PC-3 (cell line): ENCODE results near the gene AKAP6. TPM values are rescaled to one million over a fixed set of nuclear protein-coding genes. Genes with fewer than 3 reads are reported as not detected.

Experiments used
- ATAC-seq: fragments of 200-7000 bp; cut with Tn5 transposase; 2 replicates; pipeline ENCODE4 v1.9.1; 2020; ENCODE audit warnings: mild to moderate bottlenecking, moderate library complexity
- BruUV-seq: library from RNA; stranded (reverse); fragments of 400-500 nt; replicated peaks from 2 replicates; lab custom pipeline; 2021; lab: Mats Ljungman, UMichigan
- CTCF ChIA-PET: fragments of 300-600 bp; sonication (Branson Sonifier 250); formaldehyde crosslinking; loops from one replicate; lab custom pipeline; 2022; ENCODE audit warnings: antibody characterized with exemption; lab: Charles Lee
- POLR2A ChIA-PET: fragments of 300-600 bp; sonication (Branson Sonifier 250); formaldehyde crosslinking; loops from one replicate; lab custom pipeline; 2022; ENCODE audit warnings: antibody characterized with exemption; ENCODE audit not compliant: unreplicated experiment; lab: Charles Lee
- DNase-seq: peaks from one replicate; pipeline ENCODE4 v3.0.0-alpha.2; 2015
- H2AFZ ChIP-seq: fragments of 300-600 bp; sonication (generic); 2 replicates; pipeline ENCODE4 v1.6.0; 2016; ENCODE audit warnings: antibody characterized with exemption, low read length
- H3F3A ChIP-seq: fragments of 300-600 bp; sonication (generic); one replicate; pipeline ENCODE4 v1.6.0; 2017; ENCODE audit warnings: antibody characterized with exemption, low read length, control low read depth, mild to moderate bottlenecking; ENCODE audit not compliant: unreplicated experiment
- H3K27ac ChIP-seq: fragments of 300-600 bp; sonication (generic); 2 replicates; pipeline ENCODE4 v1.5.1; 2016; ENCODE audit warnings: mild to moderate bottlenecking, low read length
- H3K27me3 ChIP-seq: fragments of 300-600 bp; sonication (generic); 2 replicates; pipeline ENCODE4 v1.6.1; 2016; ENCODE audit warnings: low read length, mixed read lengths
- H3K36me3 ChIP-seq: fragments of 300-600 bp; sonication (generic); 2 replicates; pipeline ENCODE4 v1.6.1; 2016; ENCODE audit warnings: low read depth, mixed run types, low read length, mixed read lengths
- H3K4me1 ChIP-seq: fragments of 300-600 bp; sonication (generic); 2 replicates; pipeline ENCODE4 v1.5.1; 2016; ENCODE audit warnings: low read length; ENCODE audit not compliant: insufficient read depth
- H3K4me2 ChIP-seq: fragments of 300-600 bp; sonication (generic); 2 replicates; pipeline ENCODE4 v1.6.0; 2016; ENCODE audit warnings: low read length
- H3K4me3 ChIP-seq: fragments of 300-600 bp; sonication (generic); 2 replicates; pipeline ENCODE4 v1.5.1; 2016; ENCODE audit warnings: mild to moderate bottlenecking, low read length, mixed read lengths
- H3K79me2 ChIP-seq: fragments of 300-600 bp; sonication (generic); 2 replicates; pipeline ENCODE4 v1.6.1; 2017; ENCODE audit warnings: low read length, mixed read lengths
- H3K9ac ChIP-seq: fragments of 300-600 bp; sonication (generic); 2 replicates; pipeline ENCODE4 v1.6.0; 2016; ENCODE audit warnings: mild to moderate bottlenecking, low read length
- H3K9me2 ChIP-seq: fragments of 300-600 bp; sonication (generic); replicated peaks from 2 replicates; pipeline ENCODE4 v1.6.1; 2016; ENCODE audit warnings: mixed run types, low read length, mixed read lengths
- H3K9me3 ChIP-seq: fragments of 300-600 bp; sonication (generic); 2 replicates; pipeline ENCODE4 v1.6.1; 2016; ENCODE audit warnings: low read length, mixed read lengths
- H4K20me1 ChIP-seq: fragments of 300-600 bp; sonication (generic); 2 replicates; pipeline ENCODE4 v1.6.1; 2016; ENCODE audit warnings: low read length, mixed read lengths
- EZH2 ChIP-seq: fragments of 300-600 bp; sonication (generic); IDR thresholded peaks from one replicate; pipeline ENCODE4 v1.6.1; 2017; ENCODE audit warnings: antibody characterized with exemption, mild to moderate bottlenecking, low read length; ENCODE audit not compliant: unreplicated experiment
- EZH2phosphoT487 ChIP-seq: fragments of 300-600 bp; sonication (generic); IDR thresholded peaks from 2 replicates; pipeline ENCODE4 v1.6.1; 2018; ENCODE audit warnings: mild to moderate bottlenecking, antibody characterized with exemption, low read length, borderline replicate concordance
- intact Hi-C: fragments of 100-400 bp; cut with micrococcal nuclease; formaldehyde crosslinking; loops from 2 replicates; pipeline ENCODE4 v1.9.0; 2023
- total RNA-seq: library from RNA; depleted of rRNA; stranded (reverse); fragments of >200 nt; gene quantifications from 2 replicates; pipeline ENCODE4 v1.2.3, GENCODE V29; 2014
- TF ChIP-seq, protein P1 (sequence below): fragments of 300-600 bp; sonication (generic); conservative IDR thresholded peaks from 2 replicates; pipeline ENCODE4 v1.5.1; 2017; ENCODE audit warnings: antibody characterized with exemption, low read depth, mild to moderate bottlenecking, low read length

The AKAP6 gene
- total RNA-seq, 1 experiment from 2014 or later, result 1.5 TPM

DNA sequence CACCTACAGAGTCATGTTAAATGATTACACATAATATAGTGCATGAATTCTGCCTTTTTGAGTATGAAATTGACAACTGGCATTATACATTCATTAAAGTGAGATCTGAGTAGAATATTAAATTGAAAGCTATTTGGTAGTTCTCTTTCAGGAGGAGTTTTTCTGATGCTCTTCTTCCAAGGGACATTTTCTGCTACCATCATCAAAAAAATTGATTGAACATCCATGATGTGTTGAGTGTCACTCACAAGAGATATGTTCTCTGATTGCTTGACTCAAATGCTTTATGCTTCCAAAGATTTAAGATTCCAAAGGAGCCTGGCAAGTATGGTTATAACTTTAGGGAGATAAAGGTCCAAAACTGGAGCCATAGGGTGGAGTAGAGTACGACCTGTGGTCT, 64.9 kb downstream of the AKAP6 start:
- Histone ChIP-seq H3F3A (peaks cover 6% of the 10 kb centered on the region), H3K9me3 (no peaks in the 10 kb centered on the region), H4K20me1 (no peaks in the 10 kb centered on the region), H3K4me3 (no peak overlapping the region), H2AFZ (no peak overlapping the region), H3K4me1 (peaks cover 23% of the 10 kb centered on the region), H3K9me2 (no peaks in the 10 kb centered on the region), H3K27ac (no peak overlapping the region), H3K9ac (no peak overlapping the region), H3K27me3 (no peaks in the 10 kb centered on the region), H3K4me2 (no peak overlapping the region), H3K36me3 (no peaks in the 10 kb centered on the region), H3K79me2 (no peaks in the 10 kb centered on the region)
- DNase-seq, result no peak
- intact Hi-C loops, result no loop called here
- TF ChIP-seq EZH2, result no peak
- no TSS peak for BruUV-seq
- no peak for ATAC-seq
- ChIA-PET POLR2A (no interaction called here), CTCF (no interaction called here)

DNA sequence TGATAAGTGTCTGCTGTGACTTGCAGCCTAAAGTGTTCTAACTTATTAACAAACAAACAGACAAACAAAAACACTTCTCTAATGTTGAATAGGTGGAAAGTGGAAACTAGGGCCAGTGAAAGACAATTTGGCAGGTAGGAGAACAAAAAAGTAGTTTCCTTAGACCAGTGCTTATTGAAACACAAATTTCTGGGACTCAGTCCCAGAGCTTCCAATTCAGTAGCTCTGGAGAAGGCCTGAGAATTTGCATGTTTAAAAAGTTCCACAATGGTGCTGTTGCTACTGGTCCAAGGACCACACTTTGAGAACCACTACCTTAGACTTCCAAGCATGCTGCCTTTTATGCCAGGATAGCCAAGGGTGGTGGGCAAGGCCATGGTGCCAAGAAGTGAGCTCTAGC, 67.8 kb downstream of the AKAP6 start:
- H3K4me2 ChIP-seq, result no peak overlapping the region
- H3K27me3 ChIP-seq, result no peaks in the 10 kb centered on the region
- ChIA-PET CTCF (no interaction called here), POLR2A (no interaction called here)
- BruUV-seq, result no TSS peak
- no peaks in the 10 kb centered on the region for H3K9me3 ChIP-seq
- intact Hi-C loops, result loop anchor here (5.0 kb wide), 1 partner anchor 140 kb away; no protein-coding TSS in a partner anchor
- no peak overlapping the region for H3K4me3 ChIP-seq
- H3K27ac ChIP-seq, result no peak overlapping the region
- no peak overlapping the region for H3K9ac ChIP-seq
- DNase-seq (no peak), ATAC-seq (no peak)
- no peaks in the 10 kb centered on the region for H3K79me2 ChIP-seq
- no peak overlapping the region for H2AFZ ChIP-seq
- H3F3A ChIP-seq, result peaks cover 6% of the 10 kb centered on the region
- peaks cover 37% of the 10 kb centered on the region for H3K4me1 ChIP-seq
- TF ChIP-seq, protein P1, sequence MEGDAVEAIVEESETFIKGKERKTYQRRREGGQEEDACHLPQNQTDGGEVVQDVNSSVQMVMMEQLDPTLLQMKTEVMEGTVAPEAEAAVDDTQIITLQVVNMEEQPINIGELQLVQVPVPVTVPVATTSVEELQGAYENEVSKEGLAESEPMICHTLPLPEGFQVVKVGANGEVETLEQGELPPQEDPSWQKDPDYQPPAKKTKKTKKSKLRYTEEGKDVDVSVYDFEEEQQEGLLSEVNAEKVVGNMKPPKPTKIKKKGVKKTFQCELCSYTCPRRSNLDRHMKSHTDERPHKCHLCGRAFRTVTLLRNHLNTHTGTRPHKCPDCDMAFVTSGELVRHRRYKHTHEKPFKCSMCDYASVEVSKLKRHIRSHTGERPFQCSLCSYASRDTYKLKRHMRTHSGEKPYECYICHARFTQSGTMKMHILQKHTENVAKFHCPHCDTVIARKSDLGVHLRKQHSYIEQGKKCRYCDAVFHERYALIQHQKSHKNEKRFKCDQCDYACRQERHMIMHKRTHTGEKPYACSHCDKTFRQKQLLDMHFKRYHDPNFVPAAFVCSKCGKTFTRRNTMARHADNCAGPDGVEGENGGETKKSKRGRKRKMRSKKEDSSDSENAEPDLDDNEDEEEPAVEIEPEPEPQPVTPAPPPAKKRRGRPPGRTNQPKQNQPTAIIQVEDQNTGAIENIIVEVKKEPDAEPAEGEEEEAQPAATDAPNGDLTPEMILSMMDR, result no peak
- TF ChIP-seq EZH2phosphoT487, result no peak
- TF ChIP-seq EZH2, result no peak
- no peaks in the 10 kb centered on the region for H3K9me2 ChIP-seq
- H3K36me3 ChIP-seq, result no peaks in the 10 kb centered on the region
- H4K20me1 ChIP-seq, result no peaks in the 10 kb centered on the region

DNA sequence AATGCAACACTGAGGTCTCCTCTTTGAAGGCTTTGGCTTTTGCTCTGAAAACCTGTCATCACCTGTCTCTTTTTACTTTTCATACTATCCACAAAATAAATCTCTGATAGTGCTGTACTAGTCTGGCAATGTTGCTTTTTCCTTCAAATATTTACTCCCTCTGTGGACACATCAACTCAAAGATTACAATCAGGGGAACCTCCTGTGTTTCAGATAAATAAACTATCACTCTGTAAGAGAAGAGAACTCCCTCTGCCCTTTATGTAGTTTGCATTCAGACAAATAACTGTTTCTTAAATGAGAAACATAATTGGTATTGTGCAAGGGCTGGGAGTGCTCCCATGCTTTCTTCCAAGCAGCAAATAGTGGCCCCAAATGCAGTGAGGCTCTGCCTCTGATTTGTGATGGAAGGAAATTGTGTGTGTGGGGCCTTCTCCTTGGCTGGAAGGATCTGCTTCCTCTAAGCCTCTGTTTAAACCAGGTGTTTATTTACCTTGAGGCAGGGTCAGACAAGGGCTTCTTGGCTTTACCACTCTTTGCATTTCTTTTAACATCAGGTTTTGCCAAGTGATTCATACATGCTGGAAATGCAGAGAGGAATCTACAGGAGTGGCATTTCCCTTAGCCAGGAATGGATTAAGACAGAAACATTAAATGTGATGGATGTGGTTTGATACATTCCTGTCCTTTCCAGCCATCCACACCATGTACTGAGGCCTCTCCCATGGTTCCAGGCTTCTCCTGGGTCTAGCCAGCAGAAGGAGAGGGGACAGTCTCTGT, 69.0 kb downstream of the AKAP6 start:
- ChIA-PET CTCF (no interaction called here), POLR2A (no interaction called here)
- H4K20me1 ChIP-seq, result no peaks in the 10 kb centered on the region
- ATAC-seq, result peak; percentile 93
- no peak for TF ChIP-seq EZH2phosphoT487
- TF ChIP-seq, protein P1, result no peak
- no peak for TF ChIP-seq EZH2
- H3K27ac ChIP-seq, result peak overlapping the region; percentile 36
- no peaks in the 10 kb centered on the region for H3K27me3 ChIP-seq
- H3K79me2 ChIP-seq, result no peaks in the 10 kb centered on the region
- H3K9ac ChIP-seq, result no peak overlapping the region
- no peak overlapping the region for H3K4me3 ChIP-seq
- peaks cover 6% of the 10 kb centered on the region for H3F3A ChIP-seq
- H3K9me3 ChIP-seq, result no peaks in the 10 kb centered on the region
- no TSS peak for BruUV-seq
- no peaks in the 10 kb centered on the region for H3K9me2 ChIP-seq
- peak overlapping the region; percentile 24 for H3K4me2 ChIP-seq
- no peaks in the 10 kb centered on the region for H3K36me3 ChIP-seq
- peak; percentile 94 for DNase-seq
- intact Hi-C loops, result loop anchor here (1.0 to 5.0 kb wide), 3 partner anchors 20 to 141 kb away; no protein-coding TSS in a partner anchor
- H3K4me1 ChIP-seq, result peaks cover 37% of the 10 kb centered on the region
- no peak overlapping the region for H2AFZ ChIP-seq
